ENCODE data around the gene PAPPA.

Gene PAPPA

GRCh38 chr9:116153765-116154333, at the start of gene PAPPA:
PAPPA (plus strand) TSS chr9:116153791; CDS start chr9:116154173, 382 bp downstream.
- peak; percentile 21 for DNase-seq

- DNase-seq: no peak
Measured at GRCh38 chr9:116103976-116104820, 49.4 kb upstream of the PAPPA start.

GRCh38 chr9:116112236-116112635, 41.4 kb upstream of the PAPPA start:
- no peak for DNase-seq

- no peak for DNase-seq
Measured at GRCh38 chr9:116115761-116116353, 37.7 kb upstream of the PAPPA start.

- DNase-seq: no peak
Measured at GRCh38 chr9:116116393-116116792, 37.2 kb upstream of the PAPPA start.

GRCh38 chr9:116123171-116123570, 30.4 kb upstream of the PAPPA start:
- DNase-seq: no peak

GRCh38 chr9:116124472-116125040, 29.0 kb upstream of the PAPPA start:
- DNase-seq: no peak

- no peak for DNase-seq
Measured at GRCh38 chr9:116133163-116133562, 20.4 kb upstream of the PAPPA start.

GRCh38 chr9:116134975-116135374, 18.6 kb upstream of the PAPPA start:
- no peak for DNase-seq

GRCh38 chr9:116137010-116137409, 16.6 kb upstream of the PAPPA start:
- DNase-seq: no peak

GRCh38 chr9:116137581-116137980, 16.0 kb upstream of the PAPPA start:
- DNase-seq: no peak

GRCh38 chr9:116141864-116142561, 11.6 kb upstream of the PAPPA start:
- no peak for DNase-seq

- no peak for DNase-seq
Measured at GRCh38 chr9:116142706-116143492, 10.7 kb upstream of the PAPPA start.

- DNase-seq: no peak
Measured at GRCh38 chr9:116144038-116144437, 9.6 kb upstream of the PAPPA start.

- DNase-seq: no peak
Measured at GRCh38 chr9:116144555-116144954, 9.0 kb upstream of the PAPPA start.

- DNase-seq: no peak
Measured at GRCh38 chr9:116145036-116145435, 8.6 kb upstream of the PAPPA start.

- no peak for DNase-seq
Measured at GRCh38 chr9:116147821-116148220, 5.8 kb upstream of the PAPPA start.

GRCh38 chr9:116149844-116150243, 3.7 kb upstream of the PAPPA start:
- DNase-seq: peak; percentile 54

GRCh38 chr9:116151199-116151598, 2.4 kb upstream of the PAPPA start:
- DNase-seq: no peak

- no peak for DNase-seq
Measured at GRCh38 chr9:116151966-116152381, 1.6 kb upstream of the PAPPA start.

- DNase-seq: peak; percentile 29
Measured at GRCh38 chr9:116152390-116152789, 1.2 kb upstream of the PAPPA start.
